Aorta (tissue), 5 donors: Measurements from ENCODE around the gene CD1D. TPM values are rescaled to one million over a fixed set of nuclear protein-coding genes. Genes with fewer than 3 reads are reported as not detected.

ENCODE experiments used
- ATAC-seq: fragments of 200-7000 bp; cut with Tn5 transposase; one replicate; pipeline ENCODE4 v1.9.1; 2022; ENCODE audit warnings: moderate library complexity; ENCODE audit not compliant: low FRiP score
- DNase-seq, 2 donors: peaks; one replicate each; pipeline ENCODE4 v3.0.0-alpha.2; 2020
- H3K27ac ChIP-seq, 2 donors: one replicate each; pipeline ENCODE4 v1.5.1; 2013; ENCODE audit warnings: low read length in 2 of 2, mild to moderate bottlenecking in 2 of 2, moderate library complexity in 2 of 2, control low read depth in 1 of 2, inconsistent platforms in 1 of 2, low read depth in 1 of 2
- H3K27me3 ChIP-seq, 2 donors: one replicate each; pipeline ENCODE4 v1.6.1; 2013; ENCODE audit warnings: control low read depth in 1 of 2, low read length in 1 of 2, mild to moderate bottlenecking in 1 of 2, moderate library complexity in 1 of 2; ENCODE audit not compliant: insufficient read depth in 2 of 2, control insufficient read depth in 1 of 2
- H3K36me3 ChIP-seq, 2 donors: one replicate each; pipeline ENCODE4 v1.6.1; 2013; ENCODE audit warnings: control low read depth in 1 of 2, low read length in 1 of 2, mild to moderate bottlenecking in 1 of 2; ENCODE audit not compliant: insufficient read depth in 2 of 2, control insufficient read depth in 1 of 2
- H3K4me1 ChIP-seq, 2 donors: one replicate each; pipeline ENCODE4 v1.6.1; 2013; ENCODE audit warnings: low read length in 2 of 2, control low read depth in 1 of 2, mild to moderate bottlenecking in 1 of 2, moderate library complexity in 1 of 2; ENCODE audit not compliant: insufficient read depth in 2 of 2, control insufficient read depth in 1 of 2
- H3K4me3 ChIP-seq, 2 donors: one replicate each; pipeline ENCODE4 v1.5.1; 2013; ENCODE audit warnings: low read length in 2 of 2, control low read depth in 1 of 2, mild to moderate bottlenecking in 1 of 2
- H3K9me3 ChIP-seq: one replicate; pipeline ENCODE4 v1.6.1; 2013; ENCODE audit warnings: mild to moderate bottlenecking, low read length; ENCODE audit not compliant: control insufficient read depth
- WGBS, 2 donors: extraction: QIAGEN DNeasy Blood & Tissue Kit; methylation state at CpG; one replicate each; pipeline ENCODE4 v1.1.7; 2013; 5-methylcytosine and 5-hydroxymethylcytosine counted together
- intact Hi-C, 2 donors: fragments of 100-400 bp; cut with DNase I; formaldehyde crosslinking; loops; one replicate each; pipeline versions ENCODE4 v1.14.2 to v1.15.0; 2022
- polyA plus RNA-seq, 2 donors: library from polyadenylated mRNA; stranded (reverse); fragments of 200-250 nt; gene quantifications; one replicate each; pipeline ENCODE4 v1.2.3, GENCODE V29; 2013
- total RNA-seq, 2 donors: library from RNA; stranded (reverse); fragmentation: NEBNext Ultra II Directional; extraction: Animal tissue kit (Norgen Biotek cat#: 25700); gene quantifications; one replicate each; pipeline ENCODE4 v1.2.1, GENCODE V29; 2021
- donor health status: healthy with polysubstance abuse.
- donor health status: Bipolar disorder and iron deficiency.
- donor health status: DM: no; HTN: no; CAD: no.
- donor health status: DM: no; HTN: no; CAD: no.
- donor health status: DM: yes; HTN: yes; CAD: no.

Gene CD1D
- total and polyA plus RNA-seq, 4 donors, result 0.59 to 3.3 (median 1.3) TPM

DNA sequence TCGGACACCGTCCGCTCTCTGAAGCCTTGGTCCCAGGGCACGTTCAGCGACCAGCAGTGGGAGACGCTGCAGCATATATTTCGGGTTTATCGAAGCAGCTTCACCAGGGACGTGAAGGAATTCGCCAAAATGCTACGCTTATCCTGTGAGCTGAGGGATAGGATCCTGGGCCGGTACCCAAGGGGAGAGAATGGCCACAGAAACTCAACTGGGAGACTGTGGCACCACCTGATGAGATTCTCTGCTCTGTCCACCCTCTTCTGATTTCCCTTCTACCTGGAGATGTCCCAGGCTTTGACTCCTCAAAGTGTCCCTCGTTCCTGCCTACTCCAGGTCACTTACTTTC lies 855 bp downstream of the CD1D start:
- H3K9me3 ChIP-seq, result no peaks in the 10 kb centered on the region
- peaks cover 0 to 4% of the 10 kb centered on the region in 2 donors for H3K4me1 ChIP-seq
- DNase-seq, result no peak
- intact Hi-C loops, result loop anchor here in 1 of 2 donors (10.0 kb wide), 1 partner anchor 333 kb away; no protein-coding TSS in a partner anchor
- no peak overlapping the region for H3K27ac ChIP-seq
- H3K4me3 ChIP-seq, result peak overlapping the region; percentile 4 to 29
- 11 to 12% methylated on average over 13 of the region's 13 CpGs for WGBS, 2 donors
- H3K36me3 ChIP-seq, result no peaks in the 10 kb centered on the region
- peak; percentile 46 for ATAC-seq
- no peaks in the 10 kb centered on the region for H3K27me3 ChIP-seq

GRCh38 chr1:158185770-158186169 lies 5.1 kb downstream of the CD1D start:
- no peak for ATAC-seq
- Histone ChIP-seq H3K4me3 (no peak overlapping the region), H3K27ac (no peak overlapping the region), H3K36me3 (no peaks in the 10 kb centered on the region), H3K4me1 (no peaks in the 10 kb centered on the region), H3K9me3 (no peaks in the 10 kb centered on the region), H3K27me3 (no peaks in the 10 kb centered on the region)
- intact Hi-C loops, result loop anchor here in 1 of 2 donors (10.0 kb wide), 1 partner anchor 329 kb away; no protein-coding TSS in a partner anchor
- peak in 1 of 2 donors; percentile 45 for DNase-seq
- WGBS, 2 donors, result 82 to 88% methylated on average over 3 of the region's 3 CpGs

DNA sequence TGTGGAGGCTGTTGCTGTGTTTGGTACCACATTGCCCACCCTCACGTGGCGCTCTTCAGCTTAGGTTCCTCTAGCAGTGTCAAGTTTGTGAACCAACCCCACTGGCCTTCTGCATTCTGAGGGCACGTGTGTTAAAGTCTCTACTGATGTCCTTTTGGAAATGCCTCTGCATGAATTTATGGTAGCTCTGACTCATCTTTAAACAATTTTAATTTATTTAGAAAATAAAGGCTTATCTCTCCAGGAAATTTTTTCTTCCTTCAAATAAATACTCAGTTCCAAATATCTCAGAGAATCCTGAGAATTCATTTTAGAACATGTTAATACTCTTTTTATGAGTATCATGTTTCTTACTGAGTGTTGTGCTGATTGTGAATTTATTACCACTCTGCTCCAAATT lies 5.5 kb downstream of the CD1D start:
- H3K4me3 ChIP-seq, result no peak overlapping the region
- H3K9me3 ChIP-seq, result no peaks in the 10 kb centered on the region
- intact Hi-C loops, result loop anchor here in 1 of 2 donors (10.0 kb wide), 1 partner anchor 329 kb away; no protein-coding TSS in a partner anchor
- 69 to 73% methylated on average over 3 of the region's 3 CpGs for WGBS, 2 donors
- no peaks in the 10 kb centered on the region for H3K4me1 ChIP-seq
- H3K27ac ChIP-seq, result no peak overlapping the region
- no peaks in the 10 kb centered on the region for H3K36me3 ChIP-seq
- DNase-seq (no peak), ATAC-seq (no peak)
- H3K27me3 ChIP-seq, result no peaks in the 10 kb centered on the region

DNA sequence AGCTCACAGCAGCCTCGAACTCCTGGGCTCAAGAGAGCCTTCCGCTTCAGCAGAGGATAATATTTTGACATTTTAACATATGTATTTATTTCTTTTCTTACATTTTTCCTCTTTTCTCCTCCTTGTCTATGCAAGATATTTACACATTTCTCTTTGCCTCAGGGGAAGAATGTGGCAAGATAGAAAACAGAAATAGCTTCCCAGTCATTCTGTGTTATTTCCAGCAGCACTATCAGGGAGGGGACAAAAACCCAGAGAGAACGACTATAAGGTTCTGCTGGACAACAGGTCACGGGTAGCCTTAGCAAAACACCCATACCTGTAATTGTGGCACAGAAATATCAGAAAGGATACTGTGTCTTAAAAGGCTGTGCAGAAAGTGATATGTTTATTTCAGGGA lies 7.9 kb downstream of the CD1D start:
- Histone ChIP-seq H3K4me1 (no peaks in the 10 kb centered on the region), H3K27me3 (no peaks in the 10 kb centered on the region), H3K36me3 (no peaks in the 10 kb centered on the region), H3K4me3 (no peak overlapping the region), H3K9me3 (no peaks in the 10 kb centered on the region), H3K27ac (no peak overlapping the region)
- no peak for ATAC-seq
- 60 to 62% methylated on average over 4 of the region's 4 CpGs for WGBS, 2 donors
- intact Hi-C loops, result loop anchor here in 1 of 2 donors (10.0 kb wide), 1 partner anchor 326 kb away; no protein-coding TSS in a partner anchor
- no peak for DNase-seq

GRCh38 chr1:158189624-158190023 lies 8.9 kb downstream of the CD1D start:
- Histone ChIP-seq H3K4me1 (no peaks in the 10 kb centered on the region), H3K9me3 (no peaks in the 10 kb centered on the region), H3K4me3 (no peak overlapping the region), H3K36me3 (no peaks in the 10 kb centered on the region), H3K27me3 (no peaks in the 10 kb centered on the region), H3K27ac (no peak overlapping the region)
- no peak for ATAC-seq
- intact Hi-C loops, result loop anchor here in 1 of 2 donors (10.0 kb wide), 1 partner anchor 325 kb away; no protein-coding TSS in a partner anchor
- DNase-seq, result no peak
- WGBS, 2 donors, result 79 to 89% methylated on average over 3 of the region's 3 CpGs

GRCh38 chr1:158191299-158191698 lies 10.6 kb downstream of the CD1D start:
- Histone ChIP-seq H3K27ac (no peak overlapping the region), H3K4me1 (no peaks in the 10 kb centered on the region), H3K4me3 (no peak overlapping the region), H3K27me3 (no peaks in the 10 kb centered on the region), H3K9me3 (no peaks in the 10 kb centered on the region), H3K36me3 (no peaks in the 10 kb centered on the region)
- DNase-seq (no peak), ATAC-seq (no peak)
- WGBS, 2 donors, result 53 to 54% methylated on average over 6 of the region's 6 CpGs
- intact Hi-C loops, result no loop called here

DNA sequence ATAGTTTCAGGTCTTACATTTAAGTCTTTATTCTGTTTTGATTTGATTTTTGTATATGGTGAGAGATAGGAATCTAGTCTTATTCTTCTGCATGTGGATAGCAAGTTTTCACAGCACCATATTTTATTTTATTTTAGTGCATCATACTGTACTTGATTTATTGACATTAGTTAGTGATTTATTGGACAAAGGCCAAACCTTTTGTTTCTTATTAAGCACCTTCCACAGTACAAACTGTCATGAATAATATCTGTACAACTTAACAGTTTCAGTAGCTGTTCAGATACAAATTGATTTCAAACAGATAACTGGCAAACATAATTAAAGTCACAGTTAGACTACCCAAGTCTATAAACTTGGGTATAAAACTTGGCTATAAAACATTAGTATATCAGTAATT lies 15.8 kb downstream of the CD1D start:
- no peaks in the 10 kb centered on the region for H3K36me3 ChIP-seq
- no peaks in the 10 kb centered on the region for H3K4me1 ChIP-seq
- no peak for ATAC-seq
- H3K4me3 ChIP-seq, result no peak overlapping the region
- no peak for DNase-seq
- intact Hi-C loops, result no loop called here
- H3K9me3 ChIP-seq, result no peaks in the 10 kb centered on the region
- no peaks in the 10 kb centered on the region for H3K27me3 ChIP-seq
- no peak overlapping the region for H3K27ac ChIP-seq

DNA sequence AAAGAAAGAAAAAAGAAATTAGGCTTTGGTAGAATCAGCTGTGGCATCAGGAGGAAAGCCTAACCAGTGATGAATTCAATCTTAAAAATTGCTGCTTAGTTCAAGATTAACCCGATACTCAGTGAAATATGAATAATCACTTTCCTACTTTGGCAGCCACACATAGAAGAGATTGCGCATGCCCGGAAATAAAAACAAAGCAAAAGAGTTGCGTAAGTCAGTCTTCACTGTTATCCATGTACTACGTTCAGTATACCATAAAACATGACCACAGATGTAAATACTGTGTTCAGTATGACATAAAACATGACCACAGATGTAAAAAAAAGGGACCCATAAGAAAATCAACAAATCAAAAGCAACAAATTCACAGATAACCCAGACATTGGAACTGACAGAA lies 19.2 kb downstream of the CD1D start:
- Histone ChIP-seq H3K9me3 (no peaks in the 10 kb centered on the region), H3K36me3 (no peaks in the 10 kb centered on the region), H3K4me1 (peaks cover 0 to 3% of the 10 kb centered on the region in 2 donors), H3K27me3 (no peaks in the 10 kb centered on the region), H3K27ac (no peak overlapping the region), H3K4me3 (no peak overlapping the region)
- intact Hi-C loops, result loop anchor here (5.0 to 10.0 kb wide), 4 partner anchors 327 to 875 kb away; partner anchors contain the start of gene AIM2 (in 1 of the 2)
- DNase-seq (no peak), ATAC-seq (no peak)
- WGBS, 2 donors, result 28 to 29% methylated on average over 5 of the region's 5 CpGs

DNA sequence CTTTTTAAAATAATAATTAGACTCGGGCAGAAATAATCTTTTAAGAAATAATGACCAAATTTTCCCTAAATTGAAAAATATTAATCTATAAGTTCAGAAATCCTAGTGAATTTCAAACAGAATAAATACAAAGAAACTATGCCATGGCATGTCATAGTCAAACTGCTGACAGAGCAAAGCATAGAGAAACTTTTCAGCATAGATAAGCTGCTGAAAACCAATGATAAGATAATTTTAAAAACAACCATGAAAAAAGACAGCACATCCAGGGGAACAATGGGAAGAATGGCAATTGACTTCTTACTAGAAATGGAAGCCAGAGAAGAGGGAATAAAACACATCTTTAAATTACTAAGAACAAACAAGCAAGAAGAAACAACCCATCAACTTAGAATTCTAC lies 19.8 kb downstream of the CD1D start:
- Histone ChIP-seq H3K4me1 (peaks cover 0 to 3% of the 10 kb centered on the region in 2 donors), H3K27ac (no peak overlapping the region), H3K36me3 (no peaks in the 10 kb centered on the region), H3K4me3 (no peak overlapping the region), H3K9me3 (no peaks in the 10 kb centered on the region), H3K27me3 (no peaks in the 10 kb centered on the region)
- intact Hi-C loops, result loop anchor here (5.0 to 10.0 kb wide), 4 partner anchors 327 to 874 kb away; partner anchors contain the start of gene AIM2 (in 1 of the 2)
- ATAC-seq (no peak), DNase-seq (no peak)
- WGBS, 2 donors, result 84 to 88% methylated on average over 1 of the region's 1 CpG
